ENCODE data around the gene HLTF.

Gene HLTF

GRCh38 chr3:148981273-148981672, 105.1 kb downstream of the HLTF start:
- no peak for FAIRE-seq
